ENCODE results near the gene GNRH2.
"Not testable (repeated sequence)": the region's sequence is repeated elsewhere in the genome, so short reads cannot be mapped to it uniquely, and the experiment has no call there.

Gene GNRH2

DNA sequence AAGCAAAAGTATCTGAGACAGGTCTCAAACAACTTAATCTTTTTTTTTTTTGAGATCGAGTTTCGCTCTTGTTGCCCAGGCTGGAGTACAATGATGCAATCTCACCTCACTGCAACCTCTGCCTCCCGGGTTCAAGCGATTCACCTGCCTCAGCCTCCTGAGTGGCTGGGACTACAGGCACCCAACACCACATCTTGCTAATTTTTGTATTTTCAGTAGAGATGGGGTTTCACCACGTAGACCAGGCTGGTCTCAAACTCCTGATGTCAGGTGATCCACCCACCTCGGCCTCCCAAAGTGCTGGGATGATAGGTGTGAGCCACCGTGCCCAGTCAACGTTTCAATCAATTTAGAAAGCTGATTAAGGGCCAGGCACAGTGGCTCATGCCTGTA, 29.8 kb downstream of the GNRH2 start:
- DNase-seq (ENCODE audit: low spot score) = not testable (repeated sequence)

DNA sequence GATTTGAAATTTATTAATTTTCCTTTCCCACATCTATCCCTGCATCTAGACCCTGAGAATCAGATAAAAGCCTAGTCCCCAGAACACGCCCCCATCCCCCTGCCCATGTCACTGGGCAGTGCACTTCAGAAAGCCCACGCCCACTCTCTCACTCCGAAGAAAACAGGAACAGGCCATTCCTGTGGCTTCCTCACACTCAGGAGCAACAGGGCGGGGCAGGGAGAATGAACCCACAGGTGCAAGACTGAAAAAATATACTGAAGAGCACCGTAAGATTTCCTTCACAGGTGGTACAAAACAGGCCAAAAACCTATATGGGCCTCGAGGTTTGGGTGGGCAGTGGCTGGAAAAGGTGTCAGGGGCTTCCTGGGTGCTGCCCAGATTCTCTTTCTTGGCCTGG, 31.4 kb downstream of the GNRH2 start:
- no peak for DNase-seq (ENCODE audit: low spot score)

DNA sequence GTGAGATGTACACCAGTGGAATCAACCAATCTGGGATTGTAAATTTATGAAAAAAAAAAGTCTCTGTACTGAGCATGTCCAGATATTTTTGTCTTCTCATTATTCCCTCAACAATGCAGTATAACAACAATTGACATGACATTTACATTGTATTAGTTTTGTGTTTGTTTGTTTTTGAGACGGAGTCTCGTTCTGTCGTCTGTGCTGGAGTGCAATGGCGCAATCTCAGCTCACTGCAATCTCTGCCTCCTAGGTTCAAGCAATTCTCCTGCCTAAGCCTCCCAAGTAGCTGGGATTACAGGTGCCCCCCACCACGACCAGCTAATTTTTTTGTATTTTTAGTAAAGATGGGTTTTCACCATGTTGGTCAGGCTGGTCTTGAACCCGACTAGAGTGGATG, 31.9 kb downstream of the GNRH2 start:
- DNase-seq (ENCODE audit: low spot score) = not testable (repeated sequence)

DNA sequence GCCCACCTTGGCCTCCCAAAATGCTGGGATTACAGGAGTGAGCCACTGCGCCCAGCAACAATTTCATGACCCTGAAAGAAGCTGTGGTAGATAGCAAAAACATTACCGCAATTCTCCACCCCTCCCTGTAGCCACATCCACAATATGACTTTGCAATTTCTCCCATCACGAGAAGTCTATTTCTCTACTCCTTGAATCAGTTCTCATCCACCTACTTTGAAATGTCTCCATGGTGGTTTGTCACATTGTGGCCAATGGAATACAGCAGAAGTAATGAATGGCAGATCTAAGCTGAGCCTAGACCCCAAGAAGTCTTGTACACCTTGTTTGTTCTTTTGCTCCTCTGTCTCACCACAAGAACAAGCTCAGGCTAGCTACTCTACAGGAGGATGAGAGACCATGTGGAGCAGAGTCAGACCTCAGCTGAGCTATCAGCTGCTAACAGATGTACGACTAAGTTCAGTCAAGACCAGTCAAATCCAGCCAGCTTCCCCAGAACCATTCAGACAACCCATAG, 34.3 kb downstream of the GNRH2 start:
- no peak for DNase-seq (ENCODE audit: low spot score)

DNA sequence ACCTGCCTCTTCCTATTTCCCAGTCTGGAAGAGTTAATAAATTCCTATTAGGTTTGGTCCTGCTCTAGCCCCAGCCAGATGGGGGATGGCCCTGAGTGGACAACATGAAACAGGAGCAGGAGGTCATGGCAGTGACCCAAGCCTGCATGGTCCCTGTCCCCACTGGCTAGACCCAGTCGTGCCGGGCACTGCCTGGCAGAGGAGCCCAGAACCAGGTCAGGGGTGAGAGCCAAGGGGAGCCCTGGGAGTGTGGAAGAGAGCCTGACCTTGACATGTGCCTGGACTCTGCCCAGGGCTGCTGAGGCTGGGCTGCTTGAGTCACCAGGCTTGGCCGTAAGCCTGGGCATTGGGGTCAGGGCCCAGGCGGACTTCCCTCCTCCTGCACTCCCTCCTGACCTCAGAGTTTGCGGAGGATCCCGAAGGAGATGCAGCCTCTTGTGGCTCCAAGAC, 37.5 kb downstream of the GNRH2 start:
- peak; percentile 34 for DNase-seq (ENCODE audit: low spot score)

DNA sequence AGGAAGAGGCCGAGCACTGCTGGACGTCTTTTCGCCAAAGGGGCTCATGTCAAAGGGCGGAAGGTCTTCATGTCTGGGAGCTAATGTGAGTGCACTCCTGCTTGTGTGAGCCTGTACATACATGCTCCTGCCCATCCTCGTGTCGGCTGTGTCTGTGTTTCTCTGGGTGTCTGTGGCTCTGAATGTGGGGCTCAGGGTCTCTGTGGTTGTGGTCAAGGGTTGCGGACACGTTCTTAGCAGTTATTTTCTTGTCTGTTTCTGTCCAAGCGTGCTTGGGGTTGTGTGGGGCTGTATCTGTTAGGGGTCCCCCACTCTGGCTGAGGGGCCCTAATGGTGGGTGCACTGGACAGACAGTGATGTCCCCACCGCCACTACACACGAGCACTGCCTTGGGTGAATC, 38.2 kb downstream of the GNRH2 start:
- DNase-seq (ENCODE audit: low spot score) = peak; percentile 32

DNA sequence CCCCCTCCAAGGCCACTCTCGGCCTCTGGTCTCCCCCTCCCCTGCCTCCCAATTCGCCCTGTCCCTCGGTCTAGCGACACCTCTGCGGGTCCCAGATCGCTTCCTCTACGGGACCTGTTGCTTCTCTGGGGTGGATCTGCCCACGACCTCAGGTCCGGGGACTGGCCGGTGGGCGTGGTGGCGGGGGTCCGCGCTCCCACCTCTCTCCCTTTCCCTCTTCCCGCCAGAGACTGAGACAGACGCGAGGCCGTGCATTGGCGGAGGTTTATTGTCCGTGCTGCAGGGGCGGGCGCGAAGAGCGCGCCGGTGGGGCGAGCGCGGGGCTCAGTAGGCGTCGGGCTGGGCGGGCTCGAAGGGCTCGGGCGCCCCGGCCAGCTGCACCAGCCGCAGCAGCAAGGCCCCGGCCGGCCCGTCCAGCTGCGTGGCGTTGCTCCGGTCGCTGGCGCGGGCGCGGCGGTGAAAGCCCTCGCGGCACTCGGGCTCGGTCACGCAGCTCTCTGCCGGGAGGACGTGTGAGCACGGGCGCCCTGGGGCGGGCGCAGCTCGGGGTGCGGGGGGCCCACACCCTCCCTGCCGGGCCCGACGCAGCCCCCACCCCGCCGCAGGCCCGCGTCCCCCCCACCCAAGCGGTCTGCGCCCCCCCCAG, 39.0 kb downstream of the GNRH2 start:
- peak; percentile 71 for DNase-seq (ENCODE audit: low spot score)

DNA sequence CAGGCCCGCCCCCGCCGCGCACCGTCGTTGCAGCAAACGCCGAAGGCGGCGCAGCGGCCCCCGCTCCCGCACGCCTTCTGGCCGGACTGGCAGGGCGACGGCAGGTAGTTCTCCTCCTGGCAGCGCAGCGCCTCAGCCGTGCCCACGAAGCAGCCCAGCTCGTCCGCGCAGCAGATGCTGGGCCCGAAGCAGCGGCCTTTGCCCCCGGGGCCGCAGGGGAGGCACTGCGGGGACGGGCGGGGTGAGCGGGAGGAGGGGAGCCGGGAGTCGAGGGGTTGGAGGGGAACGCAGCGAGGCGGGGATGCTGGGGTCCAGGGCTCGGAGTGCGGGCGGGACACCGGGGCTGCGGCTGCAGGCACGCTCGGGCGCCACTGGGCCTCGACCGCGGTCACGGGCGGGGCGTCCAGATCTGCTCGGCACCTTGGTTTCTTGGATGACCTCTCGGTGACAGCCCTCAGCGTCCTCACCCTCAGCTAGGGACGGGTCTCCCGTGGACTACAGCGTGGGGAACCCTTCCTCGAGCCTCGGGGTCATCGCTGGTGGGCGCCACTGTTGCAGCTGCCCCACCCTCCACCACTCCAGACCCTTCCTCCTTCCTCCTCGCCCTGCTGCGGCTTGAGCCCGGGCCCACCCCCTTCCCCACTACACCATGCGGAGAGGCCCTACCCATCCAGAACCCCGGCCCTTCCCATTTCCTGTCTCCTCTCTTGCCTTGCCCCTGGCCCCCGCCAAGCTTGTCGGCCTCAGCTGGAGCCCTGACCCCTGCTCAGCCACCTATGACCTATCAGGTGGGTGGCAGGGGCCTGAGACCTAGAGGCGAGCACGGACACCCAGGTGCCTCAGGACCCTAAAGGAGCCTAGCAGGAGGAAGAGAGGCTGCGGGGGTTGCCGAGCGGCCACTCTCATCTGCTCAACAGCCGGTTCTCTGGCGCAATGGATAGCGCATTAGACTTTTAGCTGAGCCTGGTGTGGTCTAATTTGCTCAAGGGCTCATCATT, 39.8 kb downstream of the GNRH2 start:
- peak; percentile 60 for DNase-seq (ENCODE audit: low spot score)

DNA sequence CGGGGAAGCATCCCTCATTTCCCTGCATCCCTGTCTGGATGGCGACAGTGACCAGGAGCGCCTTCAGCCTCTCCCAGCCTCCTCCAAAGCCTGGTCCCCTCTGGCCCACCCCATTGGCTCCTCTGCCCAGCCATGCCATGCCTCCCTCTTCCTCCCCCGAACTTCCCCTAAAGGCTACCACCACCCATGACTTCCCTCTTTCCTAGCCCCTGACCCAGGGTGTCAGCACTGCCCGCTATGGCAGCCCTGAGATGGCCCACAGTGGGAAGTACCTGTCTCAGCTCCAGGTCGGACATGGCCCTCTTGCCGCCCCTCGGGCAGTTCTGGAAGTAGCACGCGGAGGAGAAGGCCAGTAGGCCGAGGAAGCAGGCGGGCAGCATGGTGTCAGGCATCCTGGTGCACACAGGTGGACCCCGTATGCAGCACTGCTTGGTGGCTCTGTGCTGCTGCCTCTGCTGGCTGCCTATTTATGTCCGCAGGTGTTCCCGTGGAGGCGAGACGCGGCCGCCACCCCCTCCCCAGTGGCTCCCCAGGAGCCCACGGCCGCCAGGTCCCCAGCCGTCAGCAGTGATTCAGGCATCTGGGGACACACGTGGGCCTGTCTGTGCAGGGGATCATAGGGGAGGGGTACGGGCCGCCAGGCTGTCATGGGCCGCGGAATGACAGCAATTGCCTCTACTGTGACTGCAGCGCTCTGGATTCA, 41.0 kb downstream of the GNRH2 start, which contains the start of gene AVP:
TSS of gene AVP (minus strand) at position 442 of the 703 bp plus-strand sequence. CDS start at position 392, 50 bp downstream.
- DNase-seq (ENCODE audit: low spot score) = peak; percentile 37

DNA sequence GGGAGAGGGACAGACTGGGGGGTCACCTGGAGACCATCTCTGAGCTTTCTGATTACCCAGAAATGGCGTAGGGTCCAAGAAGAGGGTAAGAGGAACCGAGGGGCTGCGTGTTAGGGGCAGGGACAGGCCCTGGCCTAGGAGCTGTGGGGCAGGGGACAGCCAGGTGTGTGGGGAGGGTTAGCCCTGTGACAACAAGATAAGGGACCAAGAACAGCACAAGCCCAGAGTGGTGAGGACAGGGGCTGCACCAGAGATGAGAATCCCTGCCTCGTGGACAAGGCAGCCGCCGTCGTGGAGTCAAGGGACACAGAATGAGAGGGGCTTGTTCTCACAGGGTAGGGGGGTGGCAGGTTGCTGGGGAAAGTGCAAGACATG, 41.6 kb downstream of the GNRH2 start:
- peak; percentile 33 for DNase-seq (ENCODE audit: low spot score)

DNA sequence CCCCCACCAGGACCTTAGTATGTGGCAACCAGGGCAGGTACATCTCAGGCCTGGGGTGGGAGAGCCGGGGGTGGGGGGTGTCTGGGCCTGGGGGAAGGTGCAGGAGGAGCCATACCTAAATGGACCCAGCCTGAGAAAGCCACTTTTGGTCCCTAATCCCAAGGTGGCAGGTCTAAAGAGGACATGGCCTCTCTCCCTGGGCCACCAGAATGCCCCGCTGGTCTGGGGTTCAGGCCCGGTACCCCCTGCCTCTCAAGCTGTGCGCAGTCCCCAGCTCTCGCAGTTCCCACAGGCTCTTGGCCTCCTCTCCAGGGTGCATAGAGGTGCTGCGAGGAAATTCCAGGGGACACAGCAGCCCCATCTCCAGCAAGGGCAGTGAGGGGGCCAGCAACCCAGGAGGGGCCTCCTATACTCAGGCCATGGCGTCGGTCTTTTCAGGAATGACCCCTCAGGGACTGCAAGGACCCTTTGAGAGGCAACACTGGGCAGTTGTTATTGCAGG, 42.2 kb downstream of the GNRH2 start:
- peak; percentile 17 for DNase-seq (ENCODE audit: low spot score)

DNA sequence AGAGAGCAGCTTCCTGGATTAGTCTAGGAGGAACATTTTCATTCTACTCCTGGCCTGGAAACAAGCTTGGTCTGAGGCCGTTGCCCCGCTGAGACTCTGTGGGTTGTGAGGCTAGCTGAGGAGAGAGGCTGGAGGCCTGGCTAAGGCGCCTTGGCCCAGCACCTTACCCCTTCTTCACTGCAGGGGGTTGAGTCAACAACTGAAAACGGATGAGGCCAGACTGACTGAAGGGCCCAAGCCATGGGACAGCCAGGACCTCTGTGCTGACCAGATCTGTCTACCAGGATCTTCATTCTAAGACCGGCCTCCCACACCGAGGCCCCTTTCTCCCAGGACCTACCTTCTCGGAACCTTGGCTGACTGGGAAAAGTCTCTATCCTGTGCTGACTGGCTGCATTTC, 44.6 kb downstream of the GNRH2 start:
- no peak for DNase-seq (ENCODE audit: low spot score)

DNA sequence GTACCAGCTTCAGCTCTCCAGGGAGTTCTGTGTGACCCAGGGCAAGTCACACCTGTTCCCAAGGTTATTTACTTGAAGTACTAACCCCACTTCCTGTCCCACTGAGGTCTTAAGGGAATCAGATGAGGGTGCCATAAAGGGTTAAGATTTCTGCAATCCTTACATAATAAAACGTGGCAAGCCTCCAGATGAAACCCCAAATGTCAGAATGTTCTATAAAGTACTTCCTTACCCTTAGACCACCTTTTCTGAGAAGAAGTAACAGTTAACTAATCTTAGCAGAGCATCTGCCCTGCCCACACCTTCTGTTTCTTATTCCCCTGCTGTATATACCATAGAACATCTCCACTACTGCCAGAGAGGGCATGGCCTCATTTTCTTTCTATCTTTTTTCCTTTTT, 47.1 kb downstream of the GNRH2 start:
- no peak for DNase-seq (ENCODE audit: low spot score)

DNA sequence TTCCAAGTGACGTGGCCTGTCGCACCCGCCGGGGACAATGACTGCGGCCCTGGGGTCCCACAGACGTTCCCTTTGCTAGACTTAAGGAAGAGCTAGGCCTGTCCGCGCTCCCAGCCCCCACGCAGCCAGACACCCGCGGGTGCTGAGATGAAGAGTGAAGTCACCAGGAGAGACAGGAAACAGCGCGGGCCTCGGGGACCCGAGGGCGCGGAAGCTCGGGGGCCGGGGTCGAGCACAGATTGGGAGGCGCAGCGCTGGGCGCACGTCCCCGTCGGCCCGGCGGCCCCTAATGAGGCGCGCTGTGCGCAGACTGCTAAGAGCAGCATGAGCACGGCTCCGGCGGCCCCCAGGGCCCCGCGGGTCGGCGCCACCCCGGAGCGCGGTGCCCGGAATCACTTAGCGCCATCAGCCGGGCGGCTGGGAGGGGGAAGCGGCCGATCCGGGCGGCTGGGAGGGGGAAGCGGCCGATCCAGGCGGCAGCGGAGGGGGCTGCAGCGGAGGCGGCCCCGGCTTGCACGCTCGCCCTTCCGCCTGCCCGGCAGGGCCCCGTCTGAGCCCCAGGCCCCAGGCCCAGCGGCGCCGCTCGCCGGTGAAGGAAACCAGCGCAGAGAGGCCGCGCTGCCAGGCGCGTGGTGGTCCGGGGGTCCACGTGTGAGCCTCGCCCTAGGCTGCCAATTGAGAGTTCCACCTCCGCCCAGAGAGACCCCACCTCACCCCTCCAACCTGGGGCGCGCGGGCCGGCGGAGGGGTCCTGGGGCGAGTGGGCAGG, 49.4 kb downstream of the GNRH2 start:
- peak; percentile 38 for DNase-seq (ENCODE audit: low spot score)

DNA sequence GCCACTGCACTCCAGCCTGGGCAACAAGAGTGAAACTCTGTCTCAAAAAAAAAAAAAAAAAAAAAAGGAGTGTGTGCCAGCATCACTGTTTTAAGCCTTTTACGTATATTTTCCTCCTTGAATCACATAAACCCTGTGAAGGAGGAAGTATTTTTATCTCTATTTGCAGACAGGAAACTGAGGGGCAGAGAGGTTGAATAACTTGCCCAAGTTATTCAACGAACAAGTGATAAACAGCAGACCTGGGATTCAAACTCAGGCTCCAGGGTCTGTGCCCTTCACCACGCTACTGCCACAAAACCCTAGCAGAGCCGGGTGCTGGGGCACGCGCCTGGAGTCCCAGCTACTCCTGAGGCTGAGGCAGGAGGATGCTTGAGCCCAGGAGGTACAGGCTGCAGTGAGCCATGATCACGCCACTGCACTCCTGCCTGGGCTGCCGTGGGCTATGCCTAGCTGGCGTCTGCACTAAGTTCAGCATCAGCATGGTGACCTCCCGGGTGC, 50.5 kb downstream of the GNRH2 start:
- DNase-seq (ENCODE audit: low spot score) = no peak

DNA sequence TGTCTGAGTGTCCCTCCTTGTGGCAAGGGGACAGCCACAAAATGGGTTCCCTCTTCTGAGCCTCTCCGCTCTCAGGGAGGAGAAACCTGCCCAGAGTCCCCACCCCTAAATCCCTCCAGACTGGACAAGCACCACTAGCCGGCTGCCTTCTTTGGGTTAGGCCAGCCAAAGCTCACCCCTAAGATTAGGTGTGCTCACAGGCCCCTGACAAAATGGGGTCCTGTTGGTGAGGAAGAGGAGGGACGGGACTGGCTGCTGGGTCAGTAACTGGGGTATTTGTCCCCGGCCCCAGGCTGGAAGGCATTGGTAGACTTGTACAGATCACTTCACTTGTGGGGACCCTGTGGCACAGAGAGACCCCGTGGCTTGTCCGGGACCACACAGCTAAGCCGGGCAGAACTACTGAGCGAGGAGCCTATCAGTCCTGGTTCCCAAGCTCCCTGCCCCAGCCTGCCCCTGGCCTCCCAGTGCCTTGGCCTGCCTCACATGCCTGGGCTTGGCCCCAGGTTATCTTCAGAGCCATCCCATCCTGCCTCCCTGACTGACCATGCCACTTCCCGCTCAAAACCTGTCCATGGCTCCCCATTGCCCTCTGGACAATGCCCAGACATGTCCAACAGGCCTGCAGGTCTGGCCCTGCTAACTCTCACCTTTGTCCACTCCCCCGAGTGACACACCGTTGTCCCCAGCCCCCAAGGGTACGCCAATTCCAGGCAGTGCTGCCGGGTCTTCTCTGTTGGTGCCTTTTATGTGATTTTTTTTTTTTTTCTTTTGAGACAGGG, 51.6 kb downstream of the GNRH2 start:
- DNase-seq (ENCODE audit: low spot score) = no peak
